Brain microvascular endothelial cell (primary cell): ENCODE data around the gene CHID1.

ENCODE experiments used
- DNase-seq: peaks from one replicate; pipeline ENCODE4 v3.0.0-alpha.2; 2020
- H3K27ac ChIP-seq: fragments of 250-450 bp; sonication (Bioruptor Pico); 2 replicates; pipeline ENCODE4 v1.5.1; 2020; ENCODE audit warnings: mild to moderate bottlenecking, moderate library complexity
- H3K27me3 ChIP-seq: fragments of 250-450 bp; sonication (Bioruptor Pico); replicated peaks from 2 replicates; pipeline ENCODE4 v1.5.1; 2020; ENCODE audit warnings: mild to moderate bottlenecking
- H3K36me3 ChIP-seq: fragments of 250-450 bp; sonication (Bioruptor Pico); replicated peaks from 2 replicates; pipeline ENCODE4 v1.5.1; 2020; ENCODE audit warnings: mild to moderate bottlenecking
- H3K4me3 ChIP-seq: 2 replicates; pipeline ENCODE4 v1.5.1; 2011; ENCODE audit warnings: low read depth, mild to moderate bottlenecking, control low read depth, low read length, moderate library complexity
- CTCF ChIP-seq: IDR thresholded peaks from 2 replicates; pipeline ENCODE4 v1.5.1; 2011; ENCODE audit warnings: low read depth, mild to moderate bottlenecking, moderate library complexity, low read length, control low read depth, inconsistent platforms; ENCODE audit errors: missing control alignments
- in situ Hi-C: cut with HindIII; loops from 2 replicates; pipeline ENCODE4 v1.10.0; 2017; ENCODE audit warnings: low sequenced_read_pairs, low pct_ligation_motif_present

CHID1 gene

DNA sequence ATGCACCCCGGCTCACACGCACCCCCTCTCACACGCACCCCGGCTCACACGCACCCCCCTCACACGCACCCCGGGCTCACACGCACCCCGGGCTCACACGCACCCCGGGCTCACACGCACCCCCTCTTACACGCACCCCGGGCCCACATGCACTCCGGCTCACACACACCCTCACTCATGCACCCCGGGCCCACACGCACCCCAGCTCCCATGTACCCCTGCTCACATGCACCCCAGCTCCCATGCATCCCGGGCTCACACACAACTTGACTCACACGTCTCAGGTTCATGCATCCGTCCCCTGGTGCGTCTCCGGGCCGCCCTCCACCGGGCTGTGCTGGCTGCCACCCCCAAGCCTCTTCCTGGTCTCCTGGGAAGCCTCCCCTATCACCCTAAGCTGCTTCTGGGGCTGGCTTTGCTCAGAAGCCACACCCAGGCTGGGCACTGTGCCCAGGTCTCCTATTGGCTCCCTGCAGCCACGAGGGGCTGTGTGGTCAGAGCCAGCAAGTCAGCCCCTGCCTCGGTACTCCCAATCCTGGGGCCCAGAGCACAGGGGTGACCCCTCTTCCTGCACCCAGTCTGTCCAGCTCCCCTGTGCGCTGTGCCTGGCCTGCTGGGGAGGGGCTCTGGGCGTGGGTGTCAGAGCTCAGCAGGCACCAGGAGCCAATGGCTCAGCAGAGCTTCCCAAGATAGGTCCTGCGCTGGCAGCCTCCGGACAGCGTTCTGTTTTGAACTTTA lies 51.0 kb downstream of the CHID1 start:
- Histone ChIP-seq H3K4me3 (peak overlapping the region; percentile 48), H3K36me3 (peaks cover 2% of the 10 kb centered on the region), H3K27ac (no peak overlapping the region), H3K27me3 (no peaks in the 10 kb centered on the region)
- peak; percentile 84 for DNase-seq
- no peak for TF ChIP-seq CTCF
- in situ Hi-C loops: no loop called here

- TF ChIP-seq CTCF: no peak
- no peak overlapping the region for H3K27ac ChIP-seq
- peaks cover 2% of the 10 kb centered on the region for H3K36me3 ChIP-seq
- H3K27me3 ChIP-seq: no peaks in the 10 kb centered on the region
- peak overlapping the region; percentile 9 for H3K4me3 ChIP-seq
- in situ Hi-C loops: no loop called here
- no peak for DNase-seq
Measured at GRCh38 chr11:858762-859339, 51.8 kb downstream of the CHID1 start.

- Histone ChIP-seq H3K27ac (no peak overlapping the region), H3K4me3 (no peak overlapping the region), H3K36me3 (peaks cover 2% of the 10 kb centered on the region)
Measured at GRCh38 chr11:858053-858761, 52.4 kb downstream of the CHID1 start.

GRCh38 chr11:856397-856796 lies 54.2 kb downstream of the CHID1 start:
- Histone ChIP-seq H3K27me3 (no peaks in the 10 kb centered on the region), H3K27ac (no peak overlapping the region), H3K4me3 (no peak overlapping the region), H3K36me3 (no peaks in the 10 kb centered on the region)
- in situ Hi-C loops: no loop called here
- DNase-seq: no peak
- no peak for TF ChIP-seq CTCF

More at GRCh38 chr11:858053-858761, 52.4 kb downstream of the CHID1 start:
- no peak for DNase-seq
- no peak for TF ChIP-seq CTCF
- H3K27me3 ChIP-seq: no peaks in the 10 kb centered on the region
- in situ Hi-C loops: no loop called here

DNA sequence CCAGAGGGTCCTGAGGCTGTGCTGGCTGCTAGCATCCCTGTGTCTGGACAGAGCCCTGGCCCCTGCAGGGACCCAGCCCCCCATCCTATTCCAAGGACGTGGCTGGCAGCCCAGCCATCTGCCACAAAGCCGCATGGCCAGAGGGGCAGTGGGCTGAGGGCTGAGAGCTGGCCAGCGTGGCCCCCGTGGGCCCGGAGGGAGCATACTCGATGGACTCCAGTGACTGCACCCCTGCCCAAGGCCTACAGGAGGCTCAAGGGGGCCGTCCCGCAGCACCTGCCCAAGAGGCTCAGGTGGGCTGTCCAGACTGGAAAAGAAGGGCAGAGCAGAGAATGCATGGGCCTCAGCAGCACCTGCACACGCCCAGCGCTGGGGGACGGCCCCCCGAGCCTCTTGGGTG lies 54.8 kb downstream of the CHID1 start:
- Histone ChIP-seq H3K27me3 (no peaks in the 10 kb centered on the region), H3K27ac (no peak overlapping the region), H3K36me3 (no peaks in the 10 kb centered on the region), H3K4me3 (no peak overlapping the region)
- in situ Hi-C loops: no loop called here
- no peak for TF ChIP-seq CTCF
- no peak for DNase-seq
